Prostate gland (tissue), 2 donors: ENCODE measurements around the gene GDPGP1.

Experiments
- POLR2A ChIP-seq: fragments of 450-650 bp; IDR thresholded peaks from one replicate; pipeline ENCODE4 v1.6.1; 2016; ENCODE audit warnings: antibody characterized with exemption, mild to moderate bottlenecking
- POLR2AphosphoS5 ChIP-seq: sonication (generic); formaldehyde crosslinking; IDR thresholded peaks from one replicate; pipeline ENCODE4 v1.6.1; 2017; ENCODE audit warnings: antibody characterized with exemption
- TF ChIP-seq, protein P1 (sequence below), 4 experiments: fragments of 200-600 bp in 2 of 4; fragments of 450-650 bp in 2 of 4; sonication (generic) in 2 of 4; IDR thresholded peaks; 1 replicate in 3 of 4; 2 replicates in 1 of 4; pipeline ENCODE4 v1.5.1; 2016 to 2019; ENCODE audit warnings: antibody characterized with exemption in 4 of 4, mild to moderate bottlenecking in 2 of 4, moderate library complexity in 2 of 4

DNA sequence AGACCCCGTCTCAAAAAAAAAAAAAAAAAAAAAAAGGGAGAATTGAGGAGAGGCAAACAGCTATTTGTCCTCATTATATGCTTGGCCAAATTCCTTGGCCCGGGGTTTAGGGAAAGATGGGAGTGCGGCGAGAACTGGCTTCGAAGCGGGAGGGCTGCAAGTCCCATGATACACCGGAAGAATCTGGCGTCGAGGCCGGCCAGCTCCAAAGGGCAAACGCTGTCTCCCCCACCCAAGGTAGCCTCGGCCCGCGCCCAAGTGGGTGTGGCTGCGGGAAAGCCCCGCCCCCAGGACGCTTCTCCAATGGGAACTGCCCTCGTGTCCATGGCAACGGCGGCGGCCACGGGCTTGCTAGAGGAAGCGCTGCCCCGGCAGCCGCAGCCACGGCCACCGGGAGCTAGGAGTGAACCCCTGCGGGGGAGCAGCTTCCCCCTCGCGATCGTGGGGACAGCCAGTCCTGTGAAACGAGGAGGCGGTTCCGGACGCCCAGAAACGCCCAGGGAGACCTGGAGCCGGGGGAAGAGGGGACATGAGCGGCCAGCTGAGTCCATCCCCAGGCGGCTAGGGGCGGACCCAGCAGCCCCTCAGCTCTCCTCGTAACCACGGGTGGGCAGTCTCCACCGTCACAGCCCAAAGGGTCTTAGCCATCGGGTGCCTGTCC is 15.3 kb downstream of the GDPGP1 start, which contains the start of gene TTLL13:
- TF ChIP-seq, protein P1, sequence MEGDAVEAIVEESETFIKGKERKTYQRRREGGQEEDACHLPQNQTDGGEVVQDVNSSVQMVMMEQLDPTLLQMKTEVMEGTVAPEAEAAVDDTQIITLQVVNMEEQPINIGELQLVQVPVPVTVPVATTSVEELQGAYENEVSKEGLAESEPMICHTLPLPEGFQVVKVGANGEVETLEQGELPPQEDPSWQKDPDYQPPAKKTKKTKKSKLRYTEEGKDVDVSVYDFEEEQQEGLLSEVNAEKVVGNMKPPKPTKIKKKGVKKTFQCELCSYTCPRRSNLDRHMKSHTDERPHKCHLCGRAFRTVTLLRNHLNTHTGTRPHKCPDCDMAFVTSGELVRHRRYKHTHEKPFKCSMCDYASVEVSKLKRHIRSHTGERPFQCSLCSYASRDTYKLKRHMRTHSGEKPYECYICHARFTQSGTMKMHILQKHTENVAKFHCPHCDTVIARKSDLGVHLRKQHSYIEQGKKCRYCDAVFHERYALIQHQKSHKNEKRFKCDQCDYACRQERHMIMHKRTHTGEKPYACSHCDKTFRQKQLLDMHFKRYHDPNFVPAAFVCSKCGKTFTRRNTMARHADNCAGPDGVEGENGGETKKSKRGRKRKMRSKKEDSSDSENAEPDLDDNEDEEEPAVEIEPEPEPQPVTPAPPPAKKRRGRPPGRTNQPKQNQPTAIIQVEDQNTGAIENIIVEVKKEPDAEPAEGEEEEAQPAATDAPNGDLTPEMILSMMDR (IDR thresholded peaks at IDR 0.05) = no peak
- peak; percentile 38 for TF ChIP-seq POLR2A
- TF ChIP-seq POLR2AphosphoS5 = peak; percentile 67
